SK-N-SH treated with all-trans-retinoic acid at 6 μM for 48 hours (cell line): ENCODE measurements around the gene CD19.

Experiments
- ATAC-seq: fragments of 200-7000 bp; cut with Tn5 transposase; 3 replicates; pipeline ENCODE4 v1.9.1; 2020; ENCODE audit warnings: mild to moderate bottlenecking, moderate library complexity
- BACH2 ChIP-seq: fragments of 250-450 bp; sonication (Bioruptor Pico); IDR thresholded peaks from 2 replicates; pipeline ENCODE4 v1.9.0; 2021; ENCODE audit warnings: mild to moderate bottlenecking, borderline replicate concordance
- CREB5 ChIP-seq: fragments of 250-450 bp; sonication (Bioruptor Pico); IDR thresholded peaks from 2 replicates; pipeline ENCODE4 v1.5.1; 2020; ENCODE audit warnings: low read depth, mild to moderate bottlenecking, moderate library complexity
- CSRNP3 ChIP-seq: fragments of 250-450 bp; sonication (Bioruptor Pico); IDR thresholded peaks from 2 replicates; pipeline ENCODE4 v1.5.1; 2021; ENCODE audit warnings: mild to moderate bottlenecking, moderate library complexity
- ESRRG ChIP-seq: fragments of 250-450 bp; sonication (Bioruptor Pico); IDR thresholded peaks from 2 replicates; pipeline ENCODE4 v1.6.1; 2021; ENCODE audit warnings: mild to moderate bottlenecking
- ISL1 ChIP-seq: fragments of 250-450 bp; sonication (Bioruptor Pico); IDR thresholded peaks from 2 replicates; pipeline ENCODE4 v2.1.2; 2022; ENCODE audit warnings: mild to moderate bottlenecking, moderate library complexity
- OSR1 ChIP-seq: fragments of 250-450 bp; sonication (Bioruptor Pico); IDR thresholded peaks from 2 replicates; pipeline ENCODE4 v1.8.0; 2022; ENCODE audit warnings: moderate library complexity, mild to moderate bottlenecking, inconsistent platforms
- PATZ1 ChIP-seq: fragments of 250-450 bp; sonication (Bioruptor Pico); IDR thresholded peaks from 2 replicates; pipeline ENCODE4 v1.8.0; 2020; ENCODE audit warnings: mild to moderate bottlenecking, moderate library complexity, borderline replicate concordance
- POU6F1 ChIP-seq: fragments of 250-450 bp; sonication (Bioruptor Pico); IDR thresholded peaks from 2 replicates; pipeline ENCODE4 v1.8.0; 2021; ENCODE audit warnings: low read depth, mild to moderate bottlenecking, moderate library complexity, borderline replicate concordance
- PPARA ChIP-seq: fragments of 250-450 bp; sonication (Bioruptor Pico); IDR thresholded peaks from 2 replicates; pipeline ENCODE4 v1.5.0; 2020; ENCODE audit warnings: mild to moderate bottlenecking, borderline replicate concordance
- RARB ChIP-seq: fragments of 250-450 bp; sonication (Bioruptor Pico); IDR thresholded peaks from 2 replicates; pipeline ENCODE4 v1.8.0; 2021; ENCODE audit warnings: mild to moderate bottlenecking, moderate library complexity
- TCF4 ChIP-seq: fragments of 250-450 bp; sonication (Bioruptor Pico); IDR thresholded peaks from 2 replicates; pipeline ENCODE4 v1.8.0; 2021; ENCODE audit warnings: mild to moderate bottlenecking, moderate library complexity, borderline replicate concordance
- TOX ChIP-seq: fragments of 250-450 bp; sonication (Bioruptor Pico); IDR thresholded peaks from 2 replicates; pipeline ENCODE4 v1.8.0; 2021; ENCODE audit warnings: mild to moderate bottlenecking, moderate library complexity, borderline replicate concordance
- TSHZ2 ChIP-seq: fragments of 250-450 bp; sonication (Bioruptor Pico); IDR thresholded peaks from 2 replicates; pipeline ENCODE4 v1.5.0; 2020; ENCODE audit warnings: mild to moderate bottlenecking, moderate library complexity
- ZC3H10 ChIP-seq: fragments of 250-450 bp; sonication (Bioruptor Pico); IDR thresholded peaks from 2 replicates; pipeline ENCODE4 v1.5.1; 2021; ENCODE audit warnings: mild to moderate bottlenecking, moderate library complexity
- ZFP3 ChIP-seq: fragments of 250-450 bp; sonication (Bioruptor Pico); IDR thresholded peaks from 2 replicates; pipeline ENCODE4 v1.5.0; 2020; ENCODE audit warnings: mild to moderate bottlenecking, moderate library complexity
- ZFP30 ChIP-seq: fragments of 450-650 bp; formaldehyde crosslinking; IDR thresholded peaks from 2 replicates; pipeline ENCODE4 v1.5.0; 2022; ENCODE audit warnings: mild to moderate bottlenecking, moderate library complexity
- ZNF565 ChIP-seq: fragments of 450-650 bp; formaldehyde crosslinking; conservative IDR thresholded peaks from 2 replicates; pipeline ENCODE4 v1.5.0; 2020; ENCODE audit warnings: low read depth, mild to moderate bottlenecking, moderate library complexity
- ZNF70 ChIP-seq: fragments of 450-650 bp; formaldehyde crosslinking; IDR thresholded peaks from 2 replicates; pipeline ENCODE4 v1.5.0; 2020; ENCODE audit warnings: mild to moderate bottlenecking, moderate library complexity
- ZNF8 ChIP-seq: fragments of 450-650 bp; formaldehyde crosslinking; IDR thresholded peaks from 2 replicates; pipeline ENCODE4 v1.5.0; 2020; ENCODE audit warnings: mild to moderate bottlenecking, moderate library complexity

Gene CD19

GRCh38 chr16:28981517-28981916 lies 49.7 kb downstream of the CD19 start:
- no peak for TF ChIP-seq POU6F1 (CRISPR knock-in tag)
- no peak for TF ChIP-seq ZFP3 (CRISPR knock-in tag)
- TF ChIP-seq ZNF8 (CRISPR knock-in tag): no peak
- TF ChIP-seq CREB5 (CRISPR knock-in tag): no peak
- TF ChIP-seq RARB (CRISPR knock-in tag): no peak
- no peak for TF ChIP-seq ESRRG
- no peak for TF ChIP-seq PPARA (CRISPR knock-in tag)
- TF ChIP-seq ZC3H10 (CRISPR knock-in tag): no peak
- TF ChIP-seq ZNF70: no peak
- TF ChIP-seq ISL1 (CRISPR knock-in tag): no peak
- no peak for TF ChIP-seq OSR1
- TF ChIP-seq BACH2 (CRISPR knock-in tag): no peak
- ATAC-seq: no peak

- ATAC-seq: no peak
- TF ChIP-seq ESRRG: no peak
- TF ChIP-seq RARB (CRISPR knock-in tag): no peak
- no peak for TF ChIP-seq ISL1 (CRISPR knock-in tag)
- TF ChIP-seq TCF4 (CRISPR knock-in tag): no peak
- TF ChIP-seq CSRNP3 (CRISPR knock-in tag): no peak
- no peak for TF ChIP-seq ZNF70
- no peak for TF ChIP-seq OSR1
- TF ChIP-seq TOX: no peak
- no peak for TF ChIP-seq BACH2 (CRISPR knock-in tag)
Measured at GRCh38 chr16:28982418-28982817, 50.6 kb downstream of the CD19 start.

GRCh38 chr16:28982949-28983348 lies 51.2 kb downstream of the CD19 start:
- no peak for ATAC-seq
- TF ChIP-seq ZFP30 (CRISPR knock-in tag): no peak
- TF ChIP-seq TOX: no peak
- TF ChIP-seq BACH2 (CRISPR knock-in tag): no peak
- TF ChIP-seq CSRNP3 (CRISPR knock-in tag): no peak
- no peak for TF ChIP-seq ZNF70
- no peak for TF ChIP-seq ZC3H10 (CRISPR knock-in tag)
- TF ChIP-seq ZNF565 (CRISPR knock-in tag): no peak
- no peak for TF ChIP-seq TCF4 (CRISPR knock-in tag)
- TF ChIP-seq PATZ1 (CRISPR knock-in tag): no peak
- no peak for TF ChIP-seq PPARA (CRISPR knock-in tag)
- no peak for TF ChIP-seq ESRRG
- no peak for TF ChIP-seq POU6F1 (CRISPR knock-in tag)
- TF ChIP-seq ZNF8 (CRISPR knock-in tag): no peak
- TF ChIP-seq TSHZ2 (CRISPR knock-in tag): no peak
- no peak for TF ChIP-seq ZFP3 (CRISPR knock-in tag)
- no peak for TF ChIP-seq ISL1 (CRISPR knock-in tag)
